HG03469 (cell line): ENCODE data around the gene KIAA1210.

ENCODE experiments used
- ATAC-seq: cut with Tn5 transposase; IDR thresholded peaks from one replicate; pipeline ENCODE4 v1.9.1; 2021; ENCODE audit warnings: mild to moderate bottlenecking, moderate library complexity, moderate number of reproducible peaks; ENCODE audit not compliant: unreplicated experiment

Gene KIAA1210

DNA sequence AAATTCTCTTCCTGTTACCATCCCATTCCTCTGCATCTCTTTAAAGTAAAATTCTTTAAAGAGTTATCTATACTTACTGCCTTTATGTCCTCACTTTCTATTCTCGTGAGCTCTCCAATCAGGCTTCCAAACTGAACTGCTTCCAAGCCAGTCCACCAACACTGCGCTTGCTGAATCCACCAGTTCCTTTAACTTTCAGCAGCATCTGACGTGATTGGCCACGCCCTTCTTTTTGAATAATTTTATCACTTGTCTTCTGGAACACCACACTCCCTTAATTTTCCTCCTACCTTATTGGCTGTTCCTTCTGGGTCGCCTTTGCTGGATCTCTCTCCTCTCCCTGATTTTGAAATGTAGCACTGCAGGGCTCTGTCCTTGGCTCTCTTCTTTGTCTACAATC lies at the start of gene KIAA1210:
Gene KIAA1210 (minus strand): TSS at position 163 of the 400 bp plus-strand sequence. CDS start 4,170 bp downstream, outside the sequence.
- no peak for ATAC-seq

- no peak for ATAC-seq
These were observed 49.7 kb upstream of the KIAA1210 start for GRCh38 chrX:119177278-119177677.

- no peak for ATAC-seq
These were observed 47.3 kb upstream of the KIAA1210 start for GRCh38 chrX:119174900-119175299.

DNA sequence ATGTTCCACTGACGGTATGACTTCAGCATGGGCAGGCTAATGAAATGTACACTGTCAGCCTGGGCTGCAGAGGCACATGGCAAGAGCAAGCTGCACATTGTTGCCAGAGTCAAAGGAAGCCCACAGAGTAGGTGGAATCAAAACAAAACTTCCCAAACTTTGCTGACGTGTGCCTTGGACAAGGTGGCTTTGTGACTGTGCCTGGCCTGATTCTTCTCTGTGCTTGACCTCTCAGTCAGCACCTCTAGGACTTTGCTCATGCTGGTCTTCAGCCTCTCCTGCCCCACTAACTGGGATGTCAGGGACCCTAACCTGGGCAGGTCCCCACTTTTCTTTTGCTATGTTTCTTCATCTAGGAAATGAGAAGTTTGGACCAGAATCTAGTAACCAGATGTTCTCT lies 40.5 kb upstream of the KIAA1210 start:
- no peak for ATAC-seq

DNA sequence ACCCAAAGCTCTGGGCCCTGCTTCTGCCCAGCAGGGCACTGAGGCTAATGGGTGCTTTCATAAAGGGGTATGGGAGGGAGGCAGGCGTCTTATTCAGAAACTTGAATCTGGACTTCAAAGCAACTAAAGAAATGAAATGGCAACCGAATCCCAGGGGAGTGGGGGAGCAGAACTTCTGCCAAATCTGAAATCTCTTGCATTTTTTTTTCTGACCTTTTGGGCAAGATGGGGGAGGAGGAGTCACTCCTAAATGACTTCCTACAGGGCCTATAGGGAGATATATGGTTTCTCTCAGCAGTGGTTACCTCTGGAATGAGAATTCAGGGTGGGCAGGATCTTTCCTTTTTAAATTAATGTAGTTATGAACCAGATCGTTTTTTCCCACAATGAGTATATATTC lies 30.6 kb upstream of the KIAA1210 start:
- no peak for ATAC-seq

GRCh38 chrX:119156241-119156640 lies 28.6 kb upstream of the KIAA1210 start:
- no peak for ATAC-seq

DNA sequence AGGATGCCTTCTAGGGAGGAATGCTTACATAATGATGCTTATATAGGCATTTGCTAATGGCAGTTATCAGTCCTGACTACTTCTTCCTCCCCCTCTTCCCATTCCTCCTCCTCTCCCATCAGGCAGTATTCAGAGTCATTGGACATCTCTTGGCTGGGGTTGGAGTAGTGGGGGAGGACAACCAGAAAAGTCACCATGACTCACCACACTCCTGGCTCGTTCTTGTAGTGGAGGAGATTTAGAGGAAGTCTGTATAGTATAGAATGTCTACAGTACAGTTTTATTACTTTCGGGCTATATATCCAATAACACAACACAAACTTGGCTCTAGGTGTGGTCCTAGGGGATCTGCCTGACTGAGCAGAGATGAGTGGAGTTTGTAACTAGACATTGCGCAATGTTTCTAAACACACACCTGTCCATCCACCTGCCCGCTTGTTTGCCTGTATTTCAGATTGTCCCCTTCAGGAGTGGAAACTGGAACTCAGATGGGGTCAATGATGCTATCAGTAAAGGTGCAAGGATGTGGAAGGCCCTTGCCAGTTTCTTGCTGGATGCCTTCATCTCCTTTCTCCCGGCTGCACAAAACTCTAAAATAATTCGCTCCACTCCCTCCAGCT lies 27.9 kb upstream of the KIAA1210 start:
- ATAC-seq = no peak

DNA sequence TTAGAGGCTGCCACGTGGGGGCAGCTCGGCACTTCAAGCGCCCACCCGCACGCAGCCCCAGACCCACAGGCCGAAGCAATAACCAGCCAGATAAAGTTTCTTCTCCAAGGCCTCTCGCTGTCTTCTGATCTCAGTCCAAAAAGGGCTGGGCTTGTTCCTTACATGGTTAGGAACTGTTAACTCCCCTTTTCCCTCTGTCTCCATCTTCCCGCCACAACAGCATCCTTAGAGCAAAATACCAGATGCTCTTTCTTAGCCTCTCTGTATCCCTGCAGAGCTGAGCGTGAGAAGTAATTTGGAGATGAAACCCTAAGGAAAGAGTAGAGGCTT lies 23.4 kb upstream of the KIAA1210 start:
- ATAC-seq = no peak

GRCh38 chrX:119150163-119151050 lies 22.8 kb upstream of the KIAA1210 start:
- no peak for ATAC-seq

DNA sequence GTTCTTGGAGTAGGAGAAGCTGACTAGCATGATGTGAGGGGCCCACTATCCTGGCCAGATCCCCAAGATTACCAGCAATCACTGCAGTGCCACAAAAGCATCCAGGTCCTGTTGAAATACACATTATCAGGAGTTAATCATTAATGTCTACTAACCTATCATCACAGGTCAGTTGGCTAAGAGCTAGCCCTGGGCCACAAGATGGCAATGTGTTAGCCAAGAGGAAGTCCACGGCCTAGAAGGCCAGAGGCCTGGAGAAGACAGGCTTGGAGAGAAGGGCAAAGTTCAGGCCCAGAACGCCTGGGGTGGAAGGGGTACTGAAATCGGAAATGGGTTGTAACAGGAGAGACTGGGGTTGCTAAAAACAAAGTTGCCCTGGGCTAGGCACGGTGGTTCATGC lies 19.9 kb upstream of the KIAA1210 start:
- ATAC-seq = no peak

- ATAC-seq = no peak
These were observed 17.6 kb upstream of the KIAA1210 start for GRCh38 chrX:119145241-119145653.

GRCh38 chrX:119134466-119134865 lies 6.9 kb upstream of the KIAA1210 start:
- no peak for ATAC-seq

DNA sequence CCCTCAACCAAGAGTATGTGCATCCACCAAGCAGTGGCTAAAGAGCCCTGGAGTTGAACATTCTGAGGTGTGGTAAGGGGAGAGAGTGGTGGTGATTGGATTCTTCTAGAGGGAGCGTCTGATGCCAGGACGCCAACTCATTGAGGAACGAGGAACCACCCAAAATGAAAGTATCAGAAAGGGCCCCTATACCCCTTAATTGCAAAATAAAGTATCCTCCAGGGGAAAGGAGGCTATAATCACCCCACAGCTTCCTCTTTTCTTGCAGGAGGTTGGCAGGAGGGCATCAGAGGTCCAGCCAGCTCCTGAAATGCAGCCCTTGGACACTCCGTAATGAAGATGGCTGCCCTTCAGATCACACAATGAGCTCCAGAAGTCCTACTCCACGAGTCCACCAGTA lies 5.3 kb upstream of the KIAA1210 start:
- no peak for ATAC-seq

DNA sequence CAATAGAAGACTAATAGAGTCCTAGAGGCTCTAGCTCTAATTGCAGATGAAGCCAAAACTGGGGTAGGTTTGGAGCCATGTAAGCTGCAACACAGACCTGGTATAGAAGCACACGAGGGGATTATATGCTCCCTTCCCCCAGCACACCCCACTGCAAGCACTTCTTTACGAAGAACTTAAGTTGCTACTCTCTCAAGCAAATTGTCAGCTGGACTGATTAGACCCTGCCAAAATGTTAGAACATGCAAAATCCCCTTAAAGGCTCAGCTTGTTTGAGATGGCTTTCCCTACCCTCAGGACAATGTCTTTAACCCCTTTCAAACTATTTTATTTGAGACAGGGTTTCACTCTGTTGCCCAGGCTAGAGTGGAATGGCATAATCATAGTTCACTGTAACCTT lies 4.7 kb upstream of the KIAA1210 start:
- ATAC-seq = no peak

DNA sequence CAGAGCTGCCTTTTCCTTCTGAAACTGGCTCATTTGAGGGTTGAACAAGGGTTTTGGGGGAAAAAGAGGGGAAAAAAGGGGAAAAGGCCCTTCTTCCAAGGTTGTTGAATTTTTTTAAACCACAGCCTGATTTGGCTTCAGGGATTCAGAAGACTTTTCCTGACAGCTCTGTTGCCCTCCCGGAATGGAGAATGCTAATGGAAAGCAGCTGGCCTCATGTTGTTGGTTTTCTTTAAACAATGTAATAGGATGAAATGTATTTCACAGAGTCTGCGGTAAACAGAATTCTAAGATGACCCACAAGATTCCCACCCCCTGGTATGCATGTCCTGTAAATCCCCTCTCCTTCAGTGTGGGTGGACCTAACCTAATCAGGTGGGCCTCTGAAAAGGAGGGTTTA lies 3.3 kb upstream of the KIAA1210 start:
- ATAC-seq = no peak

DNA sequence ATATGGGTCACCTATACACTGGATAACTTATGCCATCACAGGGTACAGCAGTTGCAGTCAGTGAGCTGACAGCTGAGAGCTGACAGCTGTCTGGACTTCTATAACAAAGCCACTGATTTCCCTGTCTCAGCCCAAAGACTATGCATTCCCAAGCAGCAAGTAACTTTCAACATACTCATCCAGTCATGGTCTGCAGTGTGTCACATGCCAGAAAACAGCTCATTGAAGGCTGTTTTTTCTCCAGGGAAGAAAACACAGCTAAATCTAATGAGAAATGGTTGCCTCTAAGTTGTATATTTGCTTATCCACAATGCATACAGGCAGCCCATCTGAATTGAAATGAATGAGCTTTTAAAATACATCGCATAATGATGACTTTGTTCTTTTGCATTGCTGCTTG lies 6.3 kb downstream of the KIAA1210 start:
- no peak for ATAC-seq

DNA sequence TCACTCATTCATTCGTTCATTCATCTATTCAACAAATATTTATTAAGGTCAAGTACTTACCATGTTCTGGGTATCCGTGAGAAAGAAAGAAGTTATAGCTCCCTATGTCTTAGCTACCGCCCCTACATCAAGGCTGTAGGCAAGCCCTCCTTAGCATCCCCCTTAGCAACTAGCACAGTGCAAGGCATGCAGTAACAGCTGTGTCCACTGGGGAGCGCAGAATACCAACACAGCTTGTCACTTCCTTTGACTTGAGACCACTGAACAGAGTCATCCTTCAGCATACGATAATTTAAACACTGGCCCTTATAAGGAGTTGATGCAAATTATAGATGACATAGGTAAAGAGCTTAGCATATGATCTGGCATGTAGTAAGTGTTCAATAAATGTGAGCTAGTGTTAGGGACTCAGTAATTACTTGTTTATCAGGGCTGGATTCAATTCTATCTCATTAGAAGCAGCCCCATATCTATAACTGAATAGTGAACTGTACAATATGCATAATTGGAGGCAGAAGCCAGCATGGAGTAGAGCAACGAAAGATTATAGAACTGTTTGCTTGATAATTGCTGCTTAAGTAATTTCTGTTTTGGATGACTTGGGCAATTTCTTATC lies 8.7 kb downstream of the KIAA1210 start:
- ATAC-seq = peak; percentile 67

GRCh38 chrX:119107206-119107605 lies 20.4 kb downstream of the KIAA1210 start:
- ATAC-seq = no peak

GRCh38 chrX:119105826-119106225 lies 21.8 kb downstream of the KIAA1210 start:
- ATAC-seq = no peak

DNA sequence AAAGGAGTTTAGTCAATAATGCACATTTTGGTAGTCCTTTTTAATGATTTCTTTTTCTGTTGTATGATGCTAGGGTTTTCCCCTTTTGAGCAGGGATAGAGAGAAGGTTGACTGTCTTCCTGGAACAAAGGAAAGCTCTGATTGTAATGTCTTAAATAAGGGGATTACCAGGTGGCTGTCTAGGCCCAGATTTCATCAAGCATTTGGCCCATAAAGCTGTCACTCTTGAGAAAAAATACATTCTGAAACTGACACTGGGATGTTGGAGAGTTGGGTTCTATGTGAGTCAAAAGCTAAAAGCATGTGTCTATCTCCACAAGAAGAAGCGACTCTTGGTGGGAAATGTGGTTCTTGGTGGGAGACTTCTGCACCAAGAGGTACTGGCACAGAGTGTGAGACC lies 26.4 kb downstream of the KIAA1210 start:
- ATAC-seq = no peak

DNA sequence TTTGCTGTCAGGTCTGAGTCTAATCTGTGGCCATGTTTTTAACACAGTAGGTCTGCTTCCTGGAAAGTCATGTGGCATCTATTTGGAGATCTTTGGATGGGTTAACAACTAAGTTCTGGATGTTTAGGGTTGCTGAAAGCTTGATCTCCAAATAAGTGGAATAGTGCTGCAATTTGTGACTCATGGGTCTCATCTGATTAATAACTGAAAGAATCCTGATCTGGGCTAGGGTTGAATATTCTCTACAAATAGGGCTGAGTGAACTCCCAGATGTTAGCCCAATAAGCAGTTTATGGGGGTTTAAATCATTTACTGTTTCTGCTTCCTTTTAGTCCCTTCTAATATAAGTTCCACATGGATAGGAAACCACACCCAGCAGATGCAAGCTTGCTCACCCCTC lies 31.7 kb downstream of the KIAA1210 start:
- ATAC-seq = no peak

DNA sequence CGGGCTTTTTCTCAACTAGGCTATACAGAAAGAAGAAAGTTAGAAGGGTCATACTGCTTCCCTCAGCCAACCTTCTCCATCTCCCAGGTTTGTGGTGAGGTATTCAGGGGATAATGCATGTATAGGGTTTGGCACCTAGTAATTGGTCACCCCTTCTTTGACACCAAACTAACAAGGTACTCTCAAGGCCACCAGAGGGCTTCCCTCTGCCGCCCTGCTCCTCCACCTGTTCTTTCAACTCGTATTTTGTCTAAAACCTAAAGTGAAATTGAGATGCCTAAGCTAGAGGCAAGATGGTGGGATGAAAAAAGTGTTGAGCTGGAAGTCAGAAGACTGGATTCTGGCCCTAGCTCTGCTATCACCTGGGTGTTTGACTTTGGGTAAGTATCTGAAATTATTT lies 32.8 kb downstream of the KIAA1210 start:
- no peak for ATAC-seq
